Measurements from ENCODE around the gene IRF5. TPM values are rescaled to one million over a fixed set of nuclear protein-coding genes. Genes with fewer than 3 reads are reported as not detected.

Gene IRF5
- polyA plus RNA-seq, 3 donors, result 130 to 170 (median 155) TPM

GRCh38 chr7:128932862-128933179 is 4.9 kb upstream of the IRF5 start:
- H3K27me3 Mint-ChIP-seq (ENCODE audit: low read depth in 3 of 3), result peaks cover 0 to 4% (median 0%) of the 10 kb centered on the region in 3 donors
- no peak for DNase-seq

GRCh38 chr7:128933180-128933891 is 4.4 kb upstream of the IRF5 start:
- Mint-ChIP-seq H3K27ac (peak overlapping the region; percentile 92 to 100 (median 98)), H3K4me1 (peaks cover 60% of the 10 kb centered on the region), H3K36me3 (peaks cover 0 to 3% of the 10 kb centered on the region in 2 donors), H3K4me3 (peak overlapping the region; percentile 78 to 94), H3K9me3 (peaks cover 0 to 3% (median 1%) of the 10 kb centered on the region in 7 donors), H3K27me3 (ENCODE audit: low read depth in 3 of 3) (peaks cover 0 to 4% (median 0%) of the 10 kb centered on the region in 3 donors)
- H3K79me2 ChIP-seq (ENCODE audit: insufficient read depth, low read length), result peaks cover 37% of the 10 kb centered on the region
- H3K4me2 ChIP-seq (replicated peaks; ENCODE audit: extremely low read depth, low read length, poor library complexity, severe bottlenecking), result peak overlapping the region; percentile 65
- H3K36me3 ChIP-seq (replicated peaks in 1 of 2; ENCODE audit: control insufficient read depth in 1 of 2, insufficient read depth in 2 of 2, low read length in 2 of 2), result no peaks in the 10 kb centered on the region
- H3K4me3 ChIP-seq (replicated peaks in 1 of 3; ENCODE audit: low read depth in 2 of 3, low read length in 3 of 3), result peak overlapping the region; percentile 4 to 64 (median 18)
- H3K27ac ChIP-seq (ENCODE audit: low read depth in 1 of 2, low read length in 2 of 2), result peak overlapping the region; percentile 85 to 91
- TF ChIP-seq CTCF (IDR thresholded peaks at IDR 0.05), result no peak
- H2AFZ ChIP-seq (ENCODE audit: insufficient read depth, low read depth, low read length, poor library complexity, severe bottlenecking), result peak overlapping the region; percentile 66
- intact Hi-C loops (cut with micrococcal nuclease), result no loop called here
- 12% methylated on average over 11 of the region's 15 CpGs for WGBS (ENCODE audit: insufficient coverage)
- H4K20me1 ChIP-seq (ENCODE audit: insufficient read depth, low read length), result no peaks in the 10 kb centered on the region
- no peaks in the 10 kb centered on the region for H3K27me3 ChIP-seq (ENCODE audit: control insufficient read depth in 2 of 2, insufficient read depth in 2 of 2, low read length in 2 of 2)
- DNase-seq, result peak; percentile 73 to 89 (median 87)
- peaks cover 0 to 2% of the 10 kb centered on the region in 2 donors for H3K9me3 ChIP-seq (replicated peaks in 1 of 2; ENCODE audit: control insufficient read depth in 1 of 2, insufficient read depth in 1 of 2, low read length in 2 of 2)
- H3K9ac ChIP-seq (ENCODE audit: insufficient read depth, low read length, poor library complexity, severe bottlenecking), result peak overlapping the region; percentile 64
- peaks cover 57 to 58% of the 10 kb centered on the region in 2 donors for H3K4me1 ChIP-seq (ENCODE audit: control insufficient read depth in 1 of 2, insufficient read depth in 2 of 2, low read length in 2 of 2)

More at GRCh38 chr7:128932862-128933179, 4.9 kb upstream of the IRF5 start:
- Mint-ChIP-seq H3K9me3 (peaks cover 0 to 6% (median 2%) of the 10 kb centered on the region in 7 donors), H3K36me3 (peaks cover 0 to 3% of the 10 kb centered on the region in 2 donors), H3K4me1 (peaks cover 63% of the 10 kb centered on the region), H3K27ac (peak overlapping the region in 6 of 7 donors; percentile 35 to 100 (median 95)), H3K4me3 (peak overlapping the region in 1 of 2 donors; percentile 94)
- Histone ChIP-seq H3K36me3 (replicated peaks in 1 of 2; ENCODE audit: control insufficient read depth in 1 of 2, insufficient read depth in 2 of 2, low read length in 2 of 2) (no peaks in the 10 kb centered on the region), H3K79me2 (ENCODE audit: insufficient read depth, low read length) (peaks cover 32% of the 10 kb centered on the region), H4K20me1 (ENCODE audit: insufficient read depth, low read length) (no peaks in the 10 kb centered on the region), H3K4me1 (ENCODE audit: control insufficient read depth in 1 of 2, insufficient read depth in 2 of 2, low read length in 2 of 2) (peaks cover 57 to 58% of the 10 kb centered on the region in 2 donors), H3K27ac (ENCODE audit: low read depth in 1 of 2, low read length in 2 of 2) (peak overlapping the region; percentile 85 to 91), H2AFZ (ENCODE audit: insufficient read depth, low read depth, low read length, poor library complexity, severe bottlenecking) (peak overlapping the region; percentile 66), H3K4me2 (replicated peaks; ENCODE audit: extremely low read depth, low read length, poor library complexity, severe bottlenecking) (peak overlapping the region; percentile 65), H3K27me3 (ENCODE audit: control insufficient read depth in 2 of 2, insufficient read depth in 2 of 2, low read length in 2 of 2) (no peaks in the 10 kb centered on the region), H3K9me3 (replicated peaks in 1 of 2; ENCODE audit: control insufficient read depth in 1 of 2, insufficient read depth in 1 of 2, low read length in 2 of 2) (peaks cover 0 to 5% of the 10 kb centered on the region in 2 donors), H3K4me3 (replicated peaks in 1 of 3; ENCODE audit: low read depth in 2 of 3, low read length in 3 of 3) (peak overlapping the region in 1 of 3 experiments; percentile 64), H3K9ac (ENCODE audit: insufficient read depth, low read length, poor library complexity, severe bottlenecking) (no peak overlapping the region)
- 32% methylated on average over 4 of the region's 4 CpGs for whole genome bisulfite sequencing (ENCODE audit: insufficient coverage)
- intact Hi-C loops (cut with micrococcal nuclease), result no loop called here
- no peak for TF ChIP-seq CTCF (IDR thresholded peaks at IDR 0.05)
